Measurements from ENCODE around the gene HSPD1. TPM values are rescaled to one million over a fixed set of nuclear protein-coding genes. Genes with fewer than 3 reads are reported as not detected.

HSPD1 gene
- total RNA-seq, 4 donors from 2014 or later: 120 to 145 (median 144) TPM

- H3K27ac ChIP-seq: peak overlapping the region in 1 of 4 donors; percentile 32
- H3K4me3 ChIP-seq: no peak overlapping the region
- peak; percentile 51 for ATAC-seq
- H3K9me3 ChIP-seq: no peaks in the 10 kb centered on the region
- 41 to 43% methylated on average over 2 to 5 of the region's 5 CpGs for WGBS, 2 donors (ENCODE audit: low coverage in 1 of 2)
- H3K36me3 ChIP-seq: no peaks in the 10 kb centered on the region
- H3K27me3 ChIP-seq: peaks cover 5% of the 10 kb centered on the region
- H3K4me1 ChIP-seq: no peaks in the 10 kb centered on the region
- no peak for TF ChIP-seq POLR2AphosphoS5 (IDR thresholded peaks at IDR 0.05)
- TF ChIP-seq POLR2A (IDR thresholded peaks at IDR 0.05): no peak
- no peak for TF ChIP-seq EP300 (IDR thresholded peaks at IDR 0.05)
- TF ChIP-seq CTCF (IDR thresholded peaks at IDR 0.05): no peak
Observed at GRCh38 chr2:197442857-197443256, 56.8 kb downstream of the HSPD1 start.

- H3K4me1 ChIP-seq: peaks cover 0 to 27% (median 8%) of the 10 kb centered on the region in 3 donors
- no peaks in the 10 kb centered on the region for H3K36me3 ChIP-seq
- TF ChIP-seq POLR2AphosphoS5 (IDR thresholded peaks at IDR 0.05) (no peak), CTCF (IDR thresholded peaks at IDR 0.05) (no peak), EP300 (IDR thresholded peaks at IDR 0.05) (no peak), POLR2A (IDR thresholded peaks at IDR 0.05) (no peak)
- WGBS, 2 donors (ENCODE audit: low coverage in 1 of 2): 100% methylated on average over 2 of the region's 2 CpGs
- ATAC-seq: no peak
- no peak overlapping the region for H3K27ac ChIP-seq
- no peak overlapping the region for H3K4me3 ChIP-seq
- H3K9me3 ChIP-seq: no peaks in the 10 kb centered on the region
- no peaks in the 10 kb centered on the region for H3K27me3 ChIP-seq
Observed at GRCh38 chr2:197437380-197437779, 62.3 kb downstream of the HSPD1 start.

Small RNAs within 50 kb of the gene (small RNA-seq; reads per million reads assigned to genes)
- 0 reads per million in 4 donors for gene AC020550.1
- gene RNU6-1029P: 0 reads per million in 4 donors

Other genes starting within 250 kb of the HSPD1 start
- gene ANKRD44, start 189.1 kb downstream of the HSPD1 start, total RNA-seq: 10 to 100 TPM; 24.4 to 51.8 (median 35.7) TPM
- gene SF3B1, start 64.8 kb downstream of the HSPD1 start, total RNA-seq: 100 to 1,000 TPM; 111 to 309 (median 188) TPM
- 10 to 100 TPM; 36.9 to 66.8 (median 42.2) TPM for gene COQ10B, start 46.3 kb downstream of the HSPD1 start, total RNA-seq
- 10 to 100 TPM; 59.3 to 91.3 (median 74.0) TPM for gene HSPE1, start 539 bp upstream of the HSPD1 start, total RNA-seq
- 10 to 100 TPM; 32.0 to 53.9 (median 36.8) TPM for gene MOB4, start 16.2 kb upstream of the HSPD1 start, total RNA-seq
- 1 to 10 TPM; 4.2 to 8.9 (median 7.8) TPM for gene RFTN2, start 175.7 kb upstream of the HSPD1 start, total RNA-seq
- 1 to 10 TPM; 2.8 to 6.7 (median 4.2) TPM for gene MARS2, start 205.5 kb upstream of the HSPD1 start, total RNA-seq

Data from gastroesophageal sphincter (tissue), 4 donors.